ENCODE results near the gene UCN3. TPM values are rescaled to one million over a fixed set of nuclear protein-coding genes. Genes with fewer than 3 reads are reported as not detected.

Gene UCN3
- total RNA-seq, 1 experiment from 2014 or later, result not detected

DNA sequence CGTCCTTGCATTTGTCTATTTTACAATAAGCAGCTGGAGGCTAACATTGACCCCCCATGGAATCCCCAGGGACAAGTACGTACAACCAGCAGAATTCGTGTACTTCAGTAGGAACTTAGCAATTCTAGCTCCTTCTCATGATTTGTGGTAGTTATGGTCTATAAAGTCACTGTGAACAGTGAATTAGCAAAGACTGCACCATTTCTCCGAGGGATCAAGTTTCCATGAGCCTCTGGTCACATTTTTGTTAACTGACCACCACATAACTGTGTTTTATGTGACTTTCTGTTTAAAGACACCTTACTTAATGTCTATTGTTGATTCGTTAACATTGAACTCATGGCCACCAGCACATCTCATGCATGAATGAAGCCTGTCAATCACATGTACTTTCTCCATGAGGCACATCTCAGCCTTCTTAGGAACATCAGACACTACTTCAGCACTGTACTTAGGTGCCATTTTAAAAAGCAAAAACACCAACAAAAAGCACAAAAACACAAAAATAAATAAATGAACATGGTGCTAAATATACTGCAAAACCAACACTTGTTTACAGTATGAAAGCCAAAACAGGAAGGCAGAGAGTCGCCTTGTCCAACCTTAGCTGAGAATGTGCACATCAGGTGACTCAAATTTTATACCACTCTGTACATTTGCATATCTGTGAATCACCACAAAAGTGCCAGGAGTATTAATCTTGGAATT lies 9.0 kb upstream of the UCN3 start:
- no peaks in the 10 kb centered on the region for H3K23me2 ChIP-seq (ENCODE audit: insufficient read length, low read depth, low read length, poor library complexity, severe bottlenecking)
- no peak overlapping the region for H3K4me3 Mint-ChIP-seq
- TF ChIP-seq, protein P1, sequence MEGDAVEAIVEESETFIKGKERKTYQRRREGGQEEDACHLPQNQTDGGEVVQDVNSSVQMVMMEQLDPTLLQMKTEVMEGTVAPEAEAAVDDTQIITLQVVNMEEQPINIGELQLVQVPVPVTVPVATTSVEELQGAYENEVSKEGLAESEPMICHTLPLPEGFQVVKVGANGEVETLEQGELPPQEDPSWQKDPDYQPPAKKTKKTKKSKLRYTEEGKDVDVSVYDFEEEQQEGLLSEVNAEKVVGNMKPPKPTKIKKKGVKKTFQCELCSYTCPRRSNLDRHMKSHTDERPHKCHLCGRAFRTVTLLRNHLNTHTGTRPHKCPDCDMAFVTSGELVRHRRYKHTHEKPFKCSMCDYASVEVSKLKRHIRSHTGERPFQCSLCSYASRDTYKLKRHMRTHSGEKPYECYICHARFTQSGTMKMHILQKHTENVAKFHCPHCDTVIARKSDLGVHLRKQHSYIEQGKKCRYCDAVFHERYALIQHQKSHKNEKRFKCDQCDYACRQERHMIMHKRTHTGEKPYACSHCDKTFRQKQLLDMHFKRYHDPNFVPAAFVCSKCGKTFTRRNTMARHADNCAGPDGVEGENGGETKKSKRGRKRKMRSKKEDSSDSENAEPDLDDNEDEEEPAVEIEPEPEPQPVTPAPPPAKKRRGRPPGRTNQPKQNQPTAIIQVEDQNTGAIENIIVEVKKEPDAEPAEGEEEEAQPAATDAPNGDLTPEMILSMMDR (conservative IDR thresholded peaks at IDR 0.05), result no peak

More for the DNA sequence above, 9.0 kb upstream of the UCN3 start:
- Histone ChIP-seq H3T11ph (ENCODE audit: low read length) (no peak overlapping the region), H3K23ac (ENCODE audit: insufficient read length, low read depth, low read length) (no peak overlapping the region), H3K56ac (ENCODE audit: insufficient read length, low read depth, low read length) (no peak overlapping the region), H2BK5ac (ENCODE audit: insufficient read length, low read length) (no peak overlapping the region), H3K27ac (ENCODE audit: insufficient read length, low read depth, low read length) (no peak overlapping the region), H2BK12ac (ENCODE audit: insufficient read length, low read depth, low read length) (no peak overlapping the region), H3K4me1 (ENCODE audit: insufficient read depth, low read length) (no peaks in the 10 kb centered on the region; the same call in 1 of the 2 replicates), H3K9ac (ENCODE audit: extremely low read depth, insufficient read length, low read length) (no peak overlapping the region), H4K5ac (ENCODE audit: insufficient read length, low read depth, low read length) (no peak overlapping the region), H2AFZ (ENCODE audit: low read length) (no peak overlapping the region), H3K18ac (ENCODE audit: insufficient read length, low read depth, low read length) (no peak overlapping the region), H2BK15ac (ENCODE audit: low read depth, low read length) (no peak overlapping the region), H3K4ac (ENCODE audit: low read depth, low read length) (no peak overlapping the region), H4K91ac (ENCODE audit: insufficient read length, low read depth, low read length) (no peak overlapping the region), H4K8ac (replicated peaks; ENCODE audit: insufficient read length, low read depth, low read length) (no peak overlapping the region), H3K9me3 (ENCODE audit: control insufficient read depth, low read depth, low read length) (no peaks in the 10 kb centered on the region), H2BK120ac (ENCODE audit: low read depth, low read length, poor library complexity, severe bottlenecking) (no peak overlapping the region), H3K79me1 (ENCODE audit: insufficient read depth, low read depth, low read length, poor library complexity, severe bottlenecking) (no peaks in the 10 kb centered on the region), H3K27me3 (ENCODE audit: insufficient read depth, low read length) (no peaks in the 10 kb centered on the region), H2BK20ac (ENCODE audit: low read depth, low read length, poor library complexity, severe bottlenecking) (no peak overlapping the region), H3K14ac (ENCODE audit: insufficient read depth, low read length) (no peak overlapping the region), H3K4me2 (ENCODE audit: insufficient read depth, insufficient read length, low read length) (no peak overlapping the region), H4K20me1 (ENCODE audit: control insufficient read depth, insufficient read depth, insufficient read length) (no peaks in the 10 kb centered on the region), H3K79me2 (ENCODE audit: insufficient read depth, low read length) (no peaks in the 10 kb centered on the region), H2AK5ac (ENCODE audit: insufficient read length, low read length) (no peak overlapping the region)
- H3K27me3 Mint-ChIP-seq (ENCODE audit: low read depth), result no peaks in the 10 kb centered on the region; the same call in none of the 2 replicates
- no peak for DNase-seq
- H3K4me1 Mint-ChIP-seq, result 0 out of 4 replicates have a peak, but pooled peaks cover 0 to 2% of the 10 kb centered on the region in 2 experiments
- no peaks in the 10 kb centered on the region for H3K36me3 Mint-ChIP-seq (ENCODE audit: insufficient read depth in 1 of 3, low read depth in 3 of 3)
- peaks cover 3 to 40% of the 10 kb centered on the region in 2 experiments for H3K9me3 Mint-ChIP-seq
- no peak overlapping the region for H3K27ac Mint-ChIP-seq
- no CpG with 5 or more reads among the region's 6 CpGs for WGBS (ENCODE audit: extremely low coverage, insufficient read length, low lambda C conversion rate)

Data from H9 (cell line).